ENCODE results near the gene RNASE13.

RNASE13 gene

DNA sequence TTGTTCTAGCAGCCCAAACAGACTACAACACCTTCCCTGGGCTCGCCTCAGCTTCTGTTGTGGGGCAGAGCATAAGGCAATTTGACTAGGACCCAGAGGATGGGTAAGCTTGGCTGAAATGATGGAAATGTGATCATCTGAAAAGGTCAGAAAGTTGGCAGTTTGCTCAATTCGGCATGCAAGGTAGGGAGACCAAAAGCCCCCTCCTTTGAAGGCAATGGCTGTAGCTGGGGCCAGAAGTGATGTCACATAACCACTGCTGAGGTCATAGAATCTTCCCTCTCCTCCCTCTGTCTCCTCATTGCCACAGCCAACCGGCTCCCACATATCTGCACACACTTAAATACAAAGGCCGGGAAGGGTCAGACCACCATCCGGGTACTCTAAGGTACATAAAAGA, 4.7 kb downstream of the RNASE13 start, which contains the start of gene TPPP2:
Gene TPPP2 (plus strand): TSS at position 301 of the 400 bp plus-strand sequence. CDS start 365 bp downstream, outside the sequence.
- TF ChIP-seq, protein P1, sequence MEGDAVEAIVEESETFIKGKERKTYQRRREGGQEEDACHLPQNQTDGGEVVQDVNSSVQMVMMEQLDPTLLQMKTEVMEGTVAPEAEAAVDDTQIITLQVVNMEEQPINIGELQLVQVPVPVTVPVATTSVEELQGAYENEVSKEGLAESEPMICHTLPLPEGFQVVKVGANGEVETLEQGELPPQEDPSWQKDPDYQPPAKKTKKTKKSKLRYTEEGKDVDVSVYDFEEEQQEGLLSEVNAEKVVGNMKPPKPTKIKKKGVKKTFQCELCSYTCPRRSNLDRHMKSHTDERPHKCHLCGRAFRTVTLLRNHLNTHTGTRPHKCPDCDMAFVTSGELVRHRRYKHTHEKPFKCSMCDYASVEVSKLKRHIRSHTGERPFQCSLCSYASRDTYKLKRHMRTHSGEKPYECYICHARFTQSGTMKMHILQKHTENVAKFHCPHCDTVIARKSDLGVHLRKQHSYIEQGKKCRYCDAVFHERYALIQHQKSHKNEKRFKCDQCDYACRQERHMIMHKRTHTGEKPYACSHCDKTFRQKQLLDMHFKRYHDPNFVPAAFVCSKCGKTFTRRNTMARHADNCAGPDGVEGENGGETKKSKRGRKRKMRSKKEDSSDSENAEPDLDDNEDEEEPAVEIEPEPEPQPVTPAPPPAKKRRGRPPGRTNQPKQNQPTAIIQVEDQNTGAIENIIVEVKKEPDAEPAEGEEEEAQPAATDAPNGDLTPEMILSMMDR (IDR thresholded peaks at IDR 0.05; ENCODE audit: low read depth, low read length, missing control alignments), result no peak
- H3K27me3 ChIP-seq (replicated peaks), result peaks cover 5% of the 10 kb centered on the region
- no peak for DNase-seq
- H3K4me3 ChIP-seq (ENCODE audit: low read depth, low read length), result no peak within 1 kb of the TSS
- in situ Hi-C loops (cut with HindIII; ENCODE audit: low pct_ligation_motif_present, low sequenced_read_pairs), result no loop called here
- H3K27ac ChIP-seq, result no peak within 1 kb of the TSS
- H3K36me3 ChIP-seq (replicated peaks), result no peaks in the 10 kb centered on the region

DNA sequence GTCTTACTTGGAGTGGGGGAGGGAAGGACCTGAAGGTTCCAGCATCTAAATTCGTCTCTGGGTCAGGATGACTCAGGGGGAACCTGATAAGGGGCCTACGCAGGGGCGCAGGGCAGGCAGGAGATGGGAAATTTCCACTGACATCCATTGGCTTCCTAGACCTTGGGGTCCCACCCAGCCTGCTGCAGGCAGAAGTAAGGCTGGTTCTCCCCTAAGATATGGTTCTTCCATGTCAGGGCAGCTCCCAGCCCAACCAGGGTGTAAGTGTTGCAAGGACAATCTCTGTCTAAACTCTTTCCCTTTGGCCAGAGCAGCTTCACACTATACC, 7.7 kb downstream of the RNASE13 start:
- H3K27ac ChIP-seq, result no peak overlapping the region
- in situ Hi-C loops (cut with HindIII; ENCODE audit: low pct_ligation_motif_present, low sequenced_read_pairs), result no loop called here
- DNase-seq, result no peak
- TF ChIP-seq, protein P1 (IDR thresholded peaks at IDR 0.05; ENCODE audit: low read depth, low read length, missing control alignments), result no peak
- H3K36me3 ChIP-seq (replicated peaks), result no peaks in the 10 kb centered on the region
- no peak overlapping the region for H3K4me3 ChIP-seq (ENCODE audit: low read depth, low read length)
- peaks cover 22% of the 10 kb centered on the region for H3K27me3 ChIP-seq (replicated peaks)

DNA sequence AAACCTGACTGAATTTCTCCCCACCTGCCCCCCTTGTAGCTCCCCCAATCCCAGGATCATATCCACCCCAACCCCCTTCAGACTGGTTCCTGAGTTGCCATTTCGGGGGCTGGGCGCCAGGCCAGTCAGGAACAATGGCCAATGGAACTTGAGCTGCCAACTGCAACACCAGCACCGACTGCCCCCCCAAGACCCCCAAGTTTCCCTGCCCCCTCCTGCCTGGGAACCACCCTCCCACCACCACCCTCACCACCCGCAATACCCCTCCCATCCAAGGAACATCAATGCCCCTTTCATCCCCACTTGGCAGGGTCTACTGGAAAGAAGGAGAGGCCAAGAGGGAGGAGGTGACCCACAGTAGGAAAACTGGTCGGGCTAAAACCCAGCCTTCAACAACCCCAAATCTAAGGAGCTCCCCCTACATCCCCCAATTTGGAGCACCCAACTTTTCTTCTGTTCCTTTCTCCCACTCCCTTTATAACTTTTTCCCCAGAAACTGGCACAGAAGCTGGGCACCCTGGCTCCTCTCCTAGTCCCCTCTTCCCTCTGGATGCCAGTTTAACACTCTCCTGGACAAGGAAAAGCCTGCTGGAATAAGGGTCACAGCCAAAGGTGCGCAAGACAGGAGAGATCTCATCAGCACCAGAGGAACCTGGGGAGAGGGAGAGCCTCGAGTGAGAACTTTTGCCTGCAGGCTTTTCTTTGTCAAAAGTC, 8.2 kb downstream of the RNASE13 start:
- no peaks in the 10 kb centered on the region for H3K36me3 ChIP-seq (replicated peaks)
- H3K27me3 ChIP-seq (replicated peaks), result peaks cover 27% of the 10 kb centered on the region
- no peak overlapping the region for H3K4me3 ChIP-seq (ENCODE audit: low read depth, low read length)
- TF ChIP-seq, protein P1 (IDR thresholded peaks at IDR 0.05; ENCODE audit: low read depth, low read length, missing control alignments), result no peak
- DNase-seq, result no peak
- in situ Hi-C loops (cut with HindIII; ENCODE audit: low pct_ligation_motif_present, low sequenced_read_pairs), result no loop called here
- no peak overlapping the region for H3K27ac ChIP-seq

DNA sequence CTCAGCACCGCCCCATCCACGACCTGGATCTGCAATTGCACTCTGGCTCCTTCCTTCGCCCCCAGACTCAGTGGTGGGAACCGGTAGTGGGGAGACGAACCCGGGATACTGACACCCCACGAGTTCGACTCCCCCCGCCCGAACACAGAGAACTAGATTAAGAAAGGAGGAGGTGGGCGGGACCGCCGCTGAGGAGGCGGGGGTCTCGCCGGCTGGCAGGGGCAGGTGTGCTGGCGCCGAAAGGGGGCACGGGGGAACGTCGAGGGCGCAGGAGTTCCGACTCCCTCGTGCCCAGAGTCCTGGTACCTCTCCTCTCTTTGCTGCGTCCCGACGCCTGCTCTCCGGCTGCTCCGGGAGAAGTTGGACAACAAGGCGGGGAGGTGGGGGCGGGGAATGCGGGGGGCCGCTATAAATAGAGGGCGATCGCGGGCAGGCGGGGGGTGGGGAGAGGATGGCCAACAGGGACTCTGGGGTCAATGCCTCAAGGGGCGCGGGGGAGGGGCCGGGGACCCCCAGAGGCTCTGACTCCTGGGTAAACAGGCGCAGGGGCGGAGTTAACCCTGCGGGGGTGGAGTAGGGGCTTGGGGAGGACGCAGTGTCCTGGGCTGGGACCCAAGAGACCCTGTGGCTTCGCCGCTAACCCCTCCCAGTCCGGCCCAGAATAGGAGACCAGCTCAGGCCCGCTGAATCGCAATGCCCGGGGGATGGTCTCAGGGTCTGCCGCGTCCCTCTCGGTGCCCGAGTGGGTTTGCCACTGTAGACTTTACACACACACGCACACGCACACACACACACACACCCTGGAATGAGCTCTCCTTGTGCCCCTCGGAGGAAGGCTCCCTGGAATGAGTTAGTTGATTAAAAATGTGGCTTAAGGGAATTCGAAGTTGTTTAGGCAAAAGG, 9.0 kb downstream of the RNASE13 start:
- Histone ChIP-seq H3K36me3 (replicated peaks) (no peaks in the 10 kb centered on the region), H3K4me3 (ENCODE audit: low read depth, low read length) (peak overlapping the region; percentile 51), H3K27ac (no peak overlapping the region), H3K27me3 (replicated peaks) (peaks cover 27% of the 10 kb centered on the region)
- TF ChIP-seq, protein P1 (IDR thresholded peaks at IDR 0.05; ENCODE audit: low read depth, low read length, missing control alignments), result no peak
- DNase-seq, result no peak
- in situ Hi-C loops (cut with HindIII; ENCODE audit: low pct_ligation_motif_present, low sequenced_read_pairs), result no loop called here

DNA sequence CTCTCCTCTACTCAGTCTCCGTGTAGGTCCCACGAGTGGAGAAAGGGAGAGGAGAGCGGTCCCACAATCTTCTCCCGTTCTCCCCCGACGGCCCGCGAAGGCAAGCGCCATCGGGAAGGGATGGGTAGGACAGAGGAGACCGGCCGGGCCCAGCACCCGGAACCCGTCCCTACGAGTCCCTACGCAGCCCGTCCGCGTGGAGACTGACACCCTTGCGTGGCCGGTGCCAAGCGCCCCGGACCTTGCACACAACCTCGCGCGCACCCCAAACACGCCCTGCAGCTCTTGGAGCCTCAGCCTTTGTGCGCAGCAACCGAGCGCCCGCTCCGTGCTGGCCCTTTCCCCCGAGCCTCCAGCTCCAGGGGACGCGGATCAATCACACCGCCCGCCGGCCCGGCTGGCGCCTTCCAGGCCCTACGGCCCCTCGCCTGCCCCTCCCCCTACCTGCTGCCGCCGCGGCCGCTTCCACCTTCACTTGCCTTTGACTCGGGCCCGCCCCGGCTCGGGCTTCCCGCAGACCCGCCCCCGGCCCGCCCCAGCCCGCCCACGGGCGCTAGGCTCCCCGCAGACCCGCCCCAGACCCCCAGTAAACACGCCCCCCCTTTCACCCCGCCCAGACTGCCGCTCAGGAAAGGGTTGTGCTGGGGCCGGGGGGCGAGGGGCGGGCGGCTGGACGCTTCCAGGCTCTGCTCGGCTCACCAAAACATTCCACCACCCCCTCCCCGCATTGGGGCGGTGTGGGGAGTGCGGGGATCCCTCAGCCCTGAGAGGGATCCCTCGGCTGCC, 9.8 kb downstream of the RNASE13 start, which contains the start of gene NDRG2:
Gene NDRG2 (minus strand): TSS at position 477 of the 786 bp plus-strand sequence. CDS start 1,746 bp downstream, outside the sequence.
- Histone ChIP-seq H3K27me3 (replicated peaks) (peaks cover 27% of the 10 kb centered on the region), H3K36me3 (replicated peaks) (no peaks in the 10 kb centered on the region), H3K27ac (no peak within 1 kb of the TSS), H3K4me3 (ENCODE audit: low read depth, low read length) (peak within 1 kb of the TSS; percentile 51)
- DNase-seq, result no peak
- in situ Hi-C loops (cut with HindIII; ENCODE audit: low pct_ligation_motif_present, low sequenced_read_pairs), result no loop called here
- TF ChIP-seq, protein P1 (IDR thresholded peaks at IDR 0.05; ENCODE audit: low read depth, low read length, missing control alignments), result no peak

All from brain microvascular endothelial cell (primary cell).